Kidney tubule cell (primary cell): Measurements from ENCODE around the gene PRLR.

Source experiments
- DNase-seq: peaks from one replicate; pipeline ENCODE4 v3.0.0-alpha.2; 2018; ENCODE audit warnings: low spot score

PRLR gene

DNA sequence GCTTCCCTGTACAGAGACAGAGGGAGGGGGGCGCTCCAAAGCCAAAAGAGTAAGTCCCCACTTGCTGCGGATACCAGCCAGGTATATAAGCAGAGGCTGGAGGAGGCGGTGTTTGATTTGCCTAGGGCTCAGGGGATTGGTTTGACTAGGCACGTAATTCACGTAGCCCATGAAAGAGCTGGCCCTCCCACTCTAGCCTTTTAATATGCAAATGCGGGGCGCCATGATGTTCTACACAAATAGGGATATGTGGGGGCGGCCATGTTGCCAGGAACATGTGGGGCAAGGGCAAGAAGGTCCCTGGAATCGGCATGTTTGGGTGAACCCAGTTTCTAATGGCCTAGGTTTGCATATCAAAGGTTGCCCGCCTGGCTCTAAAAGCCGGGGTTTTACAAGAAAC lies 3.3 kb upstream of the PRLR start:
- DNase-seq, result no peak

DNA sequence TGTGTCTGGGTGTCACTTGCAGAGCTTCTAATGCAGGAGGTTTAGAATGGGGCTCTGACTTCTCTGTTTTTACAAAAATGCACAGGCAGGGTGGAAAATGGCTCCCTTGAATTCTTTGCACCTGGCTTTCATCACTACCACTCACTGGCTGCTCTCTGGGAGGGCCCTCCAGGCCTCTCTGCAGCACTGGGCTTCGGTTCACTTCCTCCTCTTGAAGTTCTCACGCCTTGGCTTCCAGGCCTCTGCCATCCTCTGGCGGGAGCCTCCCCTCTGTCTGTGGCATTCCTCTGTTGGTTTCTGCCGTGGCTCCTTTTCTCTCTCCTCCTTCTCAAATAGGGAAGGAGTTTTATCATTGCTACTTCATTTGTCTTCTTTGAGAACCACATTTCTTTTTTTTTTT lies 2.8 kb upstream of the PRLR start:
- no peak for DNase-seq

DNA sequence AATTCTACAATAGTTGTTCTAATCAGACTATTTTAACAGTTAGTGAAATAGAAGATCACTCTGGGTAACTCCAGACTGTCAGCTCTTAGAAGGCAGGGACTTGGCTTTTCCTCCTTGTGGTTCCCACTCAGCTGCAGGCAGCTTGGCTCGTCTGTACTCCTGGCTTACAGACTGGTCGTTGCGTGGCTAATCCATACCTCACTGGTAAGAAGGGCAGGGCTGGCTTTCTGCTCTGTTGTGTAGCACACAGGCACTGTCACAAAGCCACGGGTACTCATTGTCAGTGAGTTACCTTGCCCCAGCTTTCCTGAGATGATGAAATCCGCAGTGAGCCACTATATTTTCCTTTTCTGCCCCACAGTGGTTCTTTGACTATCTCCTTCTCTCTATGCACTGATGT lies 1.8 kb upstream of the PRLR start:
- no peak for DNase-seq

DNA sequence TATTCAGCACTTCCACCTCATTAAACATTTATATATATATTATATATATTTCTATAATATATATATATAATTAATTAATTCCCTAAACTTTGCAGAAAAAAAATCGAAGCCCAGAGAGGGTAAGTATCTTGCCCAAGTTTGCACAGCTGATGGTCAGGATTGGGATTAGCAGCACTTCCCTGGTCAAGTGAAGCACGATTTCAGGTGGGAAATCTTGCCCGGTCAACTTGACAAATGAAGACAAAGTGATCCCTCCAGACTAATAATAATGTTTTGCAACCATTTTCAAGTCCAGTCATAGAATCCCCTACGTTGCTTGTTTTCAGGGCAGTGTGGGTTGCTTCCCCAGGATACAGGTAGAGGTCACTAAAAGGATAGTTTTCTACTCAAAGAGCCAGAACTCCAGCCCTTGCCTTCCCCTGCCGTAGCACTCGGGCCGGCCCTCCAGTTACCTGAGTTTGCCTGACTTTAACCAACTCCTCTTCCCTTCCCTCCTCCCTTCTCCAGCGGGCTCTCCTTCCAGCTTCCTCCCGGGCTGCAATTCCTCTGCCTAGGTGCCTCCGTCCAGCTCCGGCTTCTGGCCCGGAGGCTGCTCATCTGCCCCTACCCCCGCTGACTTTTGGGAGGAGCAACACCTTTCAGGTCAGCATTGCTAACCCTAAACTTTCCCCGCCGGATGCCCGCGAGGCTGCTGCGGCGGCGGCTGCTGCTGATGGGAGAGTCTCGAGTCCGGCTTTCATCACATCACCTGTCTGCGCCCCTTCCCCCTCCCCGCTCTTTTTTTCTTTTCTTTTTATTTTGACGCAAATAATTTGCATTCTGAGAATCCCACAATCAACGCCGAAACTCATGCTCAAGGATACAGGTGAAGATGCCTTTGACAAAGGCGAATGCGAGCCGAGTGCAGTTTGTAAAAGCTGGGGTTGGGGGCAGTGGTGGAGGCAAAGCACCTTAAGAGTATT lies 930 bp downstream of the PRLR start:
- peak; percentile 75 for DNase-seq

DNA sequence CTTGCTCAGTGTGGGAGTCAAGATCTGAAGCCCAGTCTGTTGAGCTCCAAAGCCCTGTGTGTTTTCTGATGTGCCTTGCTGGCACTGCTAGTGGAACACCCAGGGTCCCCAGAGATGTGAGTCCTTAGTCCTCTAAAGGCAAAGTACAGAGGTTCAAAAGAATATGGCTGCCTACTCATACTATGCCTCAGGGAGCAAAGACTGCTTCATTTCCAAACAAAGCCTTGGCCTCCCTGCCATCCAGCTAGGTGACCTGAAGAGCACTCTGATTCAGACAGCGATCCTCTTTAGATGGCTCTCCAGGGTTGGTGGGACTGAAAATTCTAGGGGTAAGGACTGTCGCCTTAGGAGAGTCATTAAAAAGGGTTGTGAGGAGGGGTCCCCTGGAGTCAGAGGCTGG lies 2.0 kb downstream of the PRLR start:
- no peak for DNase-seq

DNA sequence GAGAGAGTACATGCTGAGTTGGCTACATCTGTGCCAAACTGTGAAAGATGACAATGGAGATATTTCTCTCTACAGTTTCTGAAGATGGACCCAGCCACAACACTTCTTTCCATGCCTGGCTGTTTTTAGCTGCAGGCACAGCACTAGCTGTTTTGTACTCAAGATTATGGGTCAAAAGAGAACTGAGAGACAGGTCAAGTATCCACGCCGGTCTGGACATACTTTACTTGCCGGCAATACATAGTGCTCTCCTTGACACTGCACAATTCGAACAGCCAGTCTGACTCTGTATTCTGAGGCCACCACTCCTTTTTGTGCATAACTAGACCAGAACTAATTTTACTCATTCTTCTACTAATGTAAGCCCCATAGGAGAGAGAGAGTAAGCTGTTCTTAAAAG lies 2.6 kb downstream of the PRLR start:
- no peak for DNase-seq

DNA sequence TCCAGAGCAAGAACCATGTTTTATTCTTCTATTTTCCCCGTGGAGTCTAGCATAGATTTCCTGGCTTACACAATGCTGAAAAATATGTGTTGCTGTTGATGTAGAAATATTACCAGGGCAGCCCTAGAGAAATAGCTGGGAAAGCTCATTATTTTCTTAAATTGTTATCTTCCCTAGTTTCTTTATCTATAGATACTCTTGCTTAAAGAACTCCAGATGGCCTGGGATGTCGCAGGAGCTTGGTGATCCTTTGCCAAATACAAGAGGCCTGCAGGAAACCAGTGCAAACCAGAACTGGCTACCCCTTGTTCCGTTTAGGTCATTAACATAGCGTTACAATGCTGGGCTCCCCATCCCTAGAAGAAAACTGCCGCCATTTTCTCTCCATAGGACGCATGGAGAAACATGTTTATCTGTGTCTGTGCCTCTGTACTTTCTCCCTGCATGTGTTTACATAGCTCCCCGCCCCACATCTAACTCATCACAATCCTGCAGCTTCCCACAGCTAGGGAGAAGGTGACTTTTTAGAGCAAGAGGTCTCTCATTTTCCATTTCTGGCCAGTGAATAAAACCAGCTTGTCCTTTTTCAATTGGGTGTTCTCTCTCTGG lies 6.4 kb downstream of the PRLR start:
- DNase-seq, result no peak

DNA sequence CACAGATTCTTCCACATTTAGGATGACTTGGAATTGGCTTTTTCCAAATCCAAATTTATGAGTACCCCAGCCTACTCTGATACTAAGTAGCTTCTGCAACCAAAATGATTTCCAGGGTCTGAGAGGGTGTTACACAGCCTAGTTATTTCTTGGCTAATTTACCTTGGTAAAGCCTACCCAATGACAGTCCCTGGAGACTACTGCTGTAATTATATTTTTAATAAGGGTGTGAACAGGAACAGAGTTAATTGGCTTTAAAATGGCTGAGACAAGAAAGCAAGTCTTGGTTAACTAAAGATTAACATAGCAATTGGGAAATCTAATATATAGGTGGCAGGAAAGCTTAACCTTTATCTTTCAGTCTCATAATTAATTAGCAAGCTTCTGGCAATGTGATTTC lies 9.3 kb downstream of the PRLR start:
- DNase-seq, result no peak

DNA sequence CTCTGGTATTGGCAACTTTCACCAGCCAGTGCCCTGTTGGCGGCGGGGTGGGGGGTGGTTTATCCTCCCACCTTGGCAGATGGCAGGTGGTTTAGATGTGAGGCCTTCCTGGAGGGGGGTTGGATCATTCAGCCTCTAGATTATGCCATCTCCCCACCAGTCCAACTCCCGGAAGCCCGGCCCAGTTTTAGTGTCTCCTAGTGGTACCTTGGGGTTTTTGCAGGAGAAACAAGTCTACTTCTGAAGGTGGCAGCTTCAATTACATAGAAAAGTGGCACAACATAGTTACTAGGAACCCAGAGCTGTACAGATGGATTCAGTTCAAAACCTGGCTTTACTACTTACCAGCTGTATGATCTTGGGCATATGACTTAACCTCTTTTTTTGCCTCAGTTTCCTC lies 11.3 kb downstream of the PRLR start:
- no peak for DNase-seq

DNA sequence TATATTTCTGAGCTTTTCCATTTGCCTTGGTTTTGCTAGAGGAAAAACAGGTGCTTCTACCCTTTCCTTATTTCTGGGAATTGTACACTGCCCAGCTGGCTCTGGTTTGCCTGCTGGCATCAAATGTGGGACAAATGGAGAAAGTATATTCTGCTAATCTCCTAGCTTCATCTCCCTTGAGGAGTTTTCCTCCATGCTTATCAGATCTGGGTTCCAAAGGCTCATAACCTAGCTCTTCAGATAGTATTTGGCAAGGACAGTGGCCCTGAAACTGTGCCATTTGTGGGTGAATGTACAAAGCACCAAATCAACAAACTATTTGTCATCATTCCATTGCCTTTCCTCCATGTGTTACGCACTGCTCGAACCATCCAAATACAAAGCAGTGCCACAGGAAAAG lies 16.2 kb downstream of the PRLR start:
- no peak for DNase-seq

DNA sequence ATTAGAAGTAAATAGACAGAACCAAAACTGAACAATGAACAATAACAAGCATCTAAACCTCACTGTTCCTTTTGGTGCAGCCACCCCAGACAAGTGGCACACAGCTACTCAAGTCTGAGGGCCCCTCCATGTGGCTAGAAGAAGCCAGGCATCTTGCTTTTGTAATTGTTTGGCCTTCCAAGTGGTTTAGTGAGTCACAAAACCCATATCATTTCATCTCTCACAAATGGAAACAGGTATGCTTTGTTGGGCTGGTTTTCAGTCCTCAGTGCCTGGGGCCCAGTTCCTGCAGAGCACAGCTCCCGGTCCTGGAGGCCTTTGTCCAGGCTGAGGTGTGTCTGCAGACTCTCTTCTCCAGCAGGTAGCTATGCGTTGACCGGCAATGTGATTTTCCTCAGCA lies 16.7 kb downstream of the PRLR start:
- DNase-seq, result peak; percentile 25

DNA sequence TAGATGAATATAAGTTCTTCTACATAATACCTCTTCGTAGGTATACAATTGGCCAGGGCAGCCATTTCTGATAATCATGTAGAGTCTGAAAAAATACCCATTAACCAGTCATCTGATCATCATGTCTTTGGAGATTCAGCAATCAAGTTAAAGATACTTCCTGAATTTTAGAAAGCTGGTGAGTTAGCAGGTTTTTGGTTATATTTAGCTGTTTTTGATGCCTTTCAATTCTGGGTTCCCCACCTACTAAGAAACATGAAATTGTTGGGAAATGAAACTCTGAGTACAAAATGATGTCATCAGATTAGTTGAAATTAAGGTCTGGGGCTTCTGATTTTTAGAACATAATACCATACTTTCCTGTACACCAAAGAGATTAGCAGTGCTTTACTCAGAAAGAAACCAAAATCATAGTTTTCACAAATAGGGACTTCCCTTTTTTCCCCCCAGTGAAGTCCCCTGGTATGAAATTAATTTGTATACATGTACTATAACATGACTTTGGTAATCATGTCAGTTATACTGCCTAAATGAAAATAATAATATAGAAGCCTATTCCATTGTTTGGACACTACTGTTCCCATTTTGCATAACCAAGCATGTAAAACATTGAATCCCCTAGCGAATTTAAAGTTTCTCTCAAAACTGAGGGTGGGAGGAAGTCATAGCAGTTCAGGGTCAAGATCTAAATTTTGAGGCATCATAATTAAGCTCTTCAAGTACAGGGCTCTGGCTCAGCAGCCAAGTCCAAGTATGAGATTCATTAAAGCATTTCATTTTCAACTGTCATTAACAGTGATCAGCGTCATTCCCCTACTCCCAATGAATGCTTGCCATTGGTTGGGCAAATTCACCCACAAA lies 17.9 kb downstream of the PRLR start:
- DNase-seq, result no peak

DNA sequence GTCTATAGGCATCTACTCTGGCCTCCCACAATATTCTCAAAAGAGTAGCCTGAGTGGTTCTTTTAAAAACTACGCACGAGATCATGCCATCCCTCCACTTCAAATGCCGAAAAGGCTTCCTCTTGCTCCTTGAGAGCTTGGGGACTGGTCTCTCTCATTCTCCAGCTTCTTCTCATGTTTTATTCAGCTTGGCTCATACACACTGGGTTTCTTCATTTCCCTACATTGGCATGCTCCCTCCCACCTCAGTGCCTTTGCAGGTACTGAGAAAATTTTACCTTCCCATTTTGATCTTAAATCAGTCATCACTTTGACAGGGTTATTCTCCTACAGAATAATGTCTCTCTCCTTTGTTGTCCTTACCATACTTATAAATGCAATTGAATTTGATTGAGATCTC lies 20.4 kb downstream of the PRLR start:
- no peak for DNase-seq

DNA sequence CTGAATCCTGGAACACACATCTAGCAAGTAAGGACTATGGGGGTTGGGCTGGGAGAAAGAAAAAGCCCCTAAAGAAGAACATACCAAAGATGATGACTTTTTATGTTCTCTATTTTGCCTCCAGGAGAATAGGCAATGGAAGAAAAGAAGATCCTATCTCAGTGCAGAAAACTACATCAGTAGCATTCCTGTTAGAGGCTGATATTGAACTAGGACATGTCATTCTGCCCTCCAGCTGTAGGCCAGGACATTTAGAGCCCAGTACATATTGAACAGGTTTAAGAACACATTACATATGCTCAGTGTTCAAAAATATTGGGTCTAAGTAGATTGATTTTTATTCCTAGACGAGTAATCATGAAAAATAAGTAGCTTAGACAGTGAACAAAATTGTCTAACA lies 24.7 kb downstream of the PRLR start:
- no peak for DNase-seq

DNA sequence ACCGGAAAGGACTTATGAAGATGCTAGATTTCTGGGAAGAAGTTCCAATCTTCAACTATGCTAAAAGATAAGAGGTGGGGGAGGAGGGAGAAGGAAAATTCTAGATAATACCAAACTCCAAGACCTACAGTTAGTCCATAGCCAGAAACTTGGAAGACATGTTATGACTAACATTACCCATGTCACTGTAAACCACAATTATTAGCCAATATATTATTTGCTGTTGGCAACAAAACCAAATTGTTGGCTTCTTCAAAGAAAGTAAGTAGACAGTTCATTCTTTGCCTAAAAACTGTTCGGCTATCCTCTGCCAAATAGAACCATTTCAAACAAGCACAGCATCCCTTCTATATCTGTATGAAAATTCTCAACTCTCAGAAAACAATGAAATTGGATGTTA lies 25.1 kb downstream of the PRLR start:
- no peak for DNase-seq

DNA sequence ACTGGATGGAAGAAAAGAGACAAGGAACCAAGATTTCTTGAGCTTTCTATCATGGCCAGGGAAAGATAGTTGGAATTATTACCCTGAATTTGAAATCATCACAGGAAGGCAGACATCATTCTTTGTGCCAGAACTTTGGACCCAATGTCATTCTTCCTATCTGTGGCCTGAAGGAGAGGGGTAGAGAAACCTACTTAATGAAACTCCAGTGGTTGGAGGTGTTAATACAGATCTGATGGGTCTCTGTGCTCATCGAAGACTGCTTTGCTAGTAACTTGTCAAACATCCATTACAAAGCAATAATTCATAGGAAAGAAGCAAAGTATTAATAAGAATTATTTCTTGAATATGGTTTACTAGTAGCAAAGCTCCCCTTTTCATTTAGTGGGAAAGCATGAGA lies 26.9 kb downstream of the PRLR start:
- no peak for DNase-seq

DNA sequence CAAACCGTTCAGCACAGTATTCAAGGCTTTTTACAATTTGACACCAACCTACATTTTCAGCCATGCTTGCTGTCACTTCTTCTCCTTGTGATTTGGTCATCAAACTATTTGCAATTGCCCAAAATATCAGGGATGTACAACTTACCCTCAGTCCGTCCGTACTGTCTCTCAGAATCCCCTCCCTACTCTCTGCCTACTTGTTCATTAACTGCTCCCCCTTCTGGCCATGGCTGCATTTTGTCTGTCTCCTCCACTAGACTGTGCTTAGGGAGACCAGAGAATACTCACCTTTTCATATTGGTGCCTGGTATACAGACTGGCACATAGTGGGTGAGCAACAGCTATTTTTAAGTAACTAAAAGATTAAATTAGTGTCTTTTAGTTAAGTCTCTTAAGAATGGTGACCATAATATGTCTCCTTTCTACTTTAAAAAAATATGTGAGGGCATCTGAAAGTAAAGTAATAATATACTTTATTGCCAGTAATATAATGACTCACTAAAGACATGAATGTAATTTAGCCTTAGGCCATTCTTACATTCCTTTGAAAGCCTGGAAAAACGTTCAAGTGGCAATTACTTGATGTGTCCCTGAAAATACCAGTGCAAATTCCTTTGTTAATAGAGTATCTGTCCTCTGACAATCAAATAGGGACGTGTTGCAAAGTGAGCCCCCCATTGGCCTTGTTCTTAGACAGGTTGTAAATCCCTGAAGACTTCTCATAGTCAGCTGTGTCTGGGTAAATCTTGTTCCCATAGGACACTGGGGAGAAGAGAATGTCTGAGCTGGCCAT lies 27.8 kb downstream of the PRLR start:
- peak; percentile 57 for DNase-seq

DNA sequence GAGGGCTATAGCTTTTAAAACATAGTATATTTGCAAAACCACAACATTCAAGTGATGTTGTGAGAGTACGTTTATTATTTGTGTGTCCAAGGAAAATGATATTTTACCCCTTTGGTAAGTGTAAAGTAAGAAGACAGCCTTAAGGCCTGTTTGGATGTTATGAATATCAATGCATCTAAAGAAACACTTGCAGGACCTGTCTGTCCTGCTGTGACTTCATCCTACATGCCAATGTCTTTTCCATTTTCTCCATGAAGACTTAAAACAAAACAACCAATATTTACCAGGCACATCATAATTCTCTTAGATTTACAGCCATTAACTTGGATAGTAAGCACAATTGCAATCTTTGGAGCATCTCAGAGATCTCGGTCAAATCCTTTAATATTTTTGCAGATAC lies 29.0 kb downstream of the PRLR start:
- DNase-seq, result no peak

DNA sequence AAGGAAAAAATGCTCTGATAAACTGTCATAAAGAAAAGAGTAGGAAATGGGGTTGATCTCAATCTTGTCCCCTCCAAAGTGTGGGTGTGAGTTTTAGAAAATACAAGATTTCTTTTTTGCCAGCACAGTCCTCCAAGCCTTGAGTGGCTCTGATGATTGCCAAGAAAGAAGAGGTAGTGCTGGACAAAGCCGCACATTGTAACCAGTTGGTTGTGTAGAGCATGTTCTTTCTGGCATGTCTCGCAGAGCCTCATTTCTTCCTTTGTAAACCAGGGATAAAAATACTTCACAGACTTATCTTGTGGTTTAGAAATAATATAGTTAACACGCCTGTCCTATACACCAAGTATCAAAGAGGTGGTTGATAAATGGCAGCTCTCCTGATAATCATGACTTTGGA lies 30.4 kb downstream of the PRLR start:
- no peak for DNase-seq

DNA sequence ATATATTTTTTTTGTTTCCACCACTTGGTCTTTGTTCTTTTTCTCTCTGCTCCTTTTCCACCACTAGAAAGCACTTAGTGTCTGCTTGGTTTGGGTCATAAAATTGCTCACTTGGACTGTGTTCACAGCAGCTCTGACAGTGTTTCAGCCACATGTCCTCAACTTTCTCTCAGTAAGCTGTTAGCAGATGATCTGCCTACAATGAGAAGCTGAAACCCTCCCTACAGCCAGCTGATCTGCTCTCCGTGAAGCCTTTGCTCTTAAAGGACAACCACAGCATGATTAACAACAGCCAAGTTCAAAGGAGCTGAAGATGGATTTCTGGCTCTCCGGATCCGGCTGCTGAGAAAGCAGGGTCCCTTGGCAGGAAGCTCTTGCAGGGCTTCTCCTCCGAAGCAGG lies 31.6 kb downstream of the PRLR start:
- DNase-seq, result no peak

DNA sequence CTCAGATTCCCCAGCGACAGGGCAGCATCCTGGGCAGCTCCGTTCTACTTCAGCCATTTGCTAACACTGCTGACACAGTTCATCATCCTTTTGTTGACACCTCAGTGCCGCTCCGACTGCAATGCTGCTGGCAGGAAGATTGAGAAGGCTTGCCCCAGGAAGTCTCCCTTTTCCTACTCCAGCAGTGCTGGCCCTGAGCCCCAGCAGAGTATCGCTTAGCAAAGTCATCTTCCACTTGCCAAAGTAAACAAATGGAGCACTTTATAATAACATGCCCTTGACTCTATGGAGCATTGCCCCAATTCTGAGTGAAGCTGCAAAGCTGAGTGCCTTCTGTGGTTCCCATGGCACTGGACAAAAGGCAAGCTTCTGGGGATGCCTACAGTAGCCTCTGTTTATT lies 32.2 kb downstream of the PRLR start:
- DNase-seq, result peak; percentile 66

DNA sequence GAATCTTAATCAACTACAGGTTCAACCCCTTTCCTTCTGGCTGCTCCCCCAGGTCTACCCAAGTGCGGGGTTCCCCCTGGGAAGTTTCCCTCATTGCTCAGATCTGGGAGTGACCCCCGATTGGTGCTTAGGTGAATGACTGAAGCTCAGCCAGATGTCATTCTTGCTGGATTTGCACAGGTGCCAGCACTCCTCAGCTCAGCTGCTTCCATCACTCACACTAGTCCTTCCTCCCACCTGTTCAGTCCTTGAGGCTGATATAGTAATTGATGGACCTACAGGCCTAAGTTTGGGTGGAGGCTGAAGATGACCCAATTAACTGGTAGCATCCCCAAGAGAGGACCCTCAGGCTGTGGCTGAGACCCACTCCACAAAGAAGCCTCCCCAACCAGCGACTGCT lies 32.9 kb downstream of the PRLR start:
- DNase-seq, result no peak
